K562 (cell line): Measurements from ENCODE around the gene ZNF407.

ENCODE experiments used
- ATF7 ChIP-seq: fragments of 450-650 bp; IDR thresholded peaks from 2 replicates; pipeline ENCODE4 v1.7.1; 2014; ENCODE audit warnings: mild to moderate bottlenecking, moderate library complexity
- CTCF ChIP-seq, 3 experiments: IDR thresholded peaks in 2 of 3; conservative IDR thresholded peaks in 1 of 3; 2 replicates each; pipeline ENCODE4 v1.5.1; 2011 to 2012; ENCODE audit warnings: low read length in 3 of 3, mild to moderate bottlenecking in 3 of 3, control low read depth in 2 of 3, improper control_type of control experiment in 1 of 3, inconsistent platforms in 1 of 3, low read depth in 1 of 3, mixed read lengths in 1 of 3, moderate library complexity in 1 of 3; ENCODE audit not compliant: insufficient read depth in 2 of 3
- EHMT2 ChIP-seq: fragments of 450-650 bp; IDR thresholded peaks from 2 replicates; pipeline ENCODE4 v1.6.1; 2018; ENCODE audit warnings: antibody characterized with exemption
- EZH2 ChIP-seq: IDR thresholded peaks from 2 replicates; pipeline ENCODE4 v1.6.1; 2012; ENCODE audit warnings: low read depth, mild to moderate bottlenecking, inconsistent platforms, low read length, borderline replicate concordance
- FOXP1 ChIP-seq: sonication (generic); formaldehyde crosslinking; IDR thresholded peaks from 2 replicates; pipeline ENCODE4 v1.8.0; 2022; ENCODE audit warnings: mild to moderate bottlenecking, missing genetic modification reagents
- JUN ChIP-seq, 2 experiments: sonication (generic) in 1 of 2; formaldehyde crosslinking in 1 of 2; IDR thresholded peaks; 2 replicates each; pipeline versions ENCODE4 v1.6.1 to v1.8.0; 2012 to 2022; ENCODE audit warnings: borderline replicate concordance in 2 of 2, mild to moderate bottlenecking in 2 of 2, improper control_type of control experiment in 1 of 2, low read depth in 1 of 2, low read length in 1 of 2, missing genetic modification reagents in 1 of 2
- MTA3 ChIP-seq: fragments of 450-650 bp; formaldehyde crosslinking; IDR thresholded peaks from 2 replicates; pipeline ENCODE4 v1.6.1; 2017; ENCODE audit warnings: mild to moderate bottlenecking, borderline replicate concordance
- MXI1 ChIP-seq: IDR thresholded peaks from 2 replicates; pipeline ENCODE4 v1.6.1; 2011; ENCODE audit warnings: low read depth, mild to moderate bottlenecking, improper control_type of control experiment, low read length
- POLR2A ChIP-seq: fragments of 450-650 bp; conservative IDR thresholded peaks from 2 replicates; pipeline ENCODE4 v1.6.1; 2016
- TAF1 ChIP-seq: IDR thresholded peaks from 2 replicates; pipeline ENCODE4 v1.6.1; 2011; ENCODE audit warnings: mild to moderate bottlenecking, low read length, moderate library complexity; ENCODE audit not compliant: insufficient read depth, control insufficient read depth, severe bottlenecking; ENCODE audit errors: extremely low read depth

GRCh38 chr18:74635224-74635975, 37.7 kb downstream of the ZNF407 start:
- TF ChIP-seq TAF1 (no peak), CTCF (IDR thresholded peaks at IDR 0.05 in 2 of 3, conservative IDR thresholded peaks at IDR 0.05 in 1 of 3; ENCODE audit: insufficient read depth in 2 of 3, low read depth in 1 of 3, low read length in 3 of 3) (no peak), POLR2A (no peak), EHMT2 (no peak), ATF7 (no peak), MXI1 (no peak), FOXP1 (CRISPR knock-in tag) (no peak), MTA3 (no peak), JUN (IDR thresholded peaks at IDR 0.05; ENCODE audit: borderline replicate concordance, low read depth, low read length) (no peak), JUN (CRISPR knock-in tag; IDR thresholded peaks at IDR 0.05; ENCODE audit: borderline replicate concordance) (no peak), EZH2 (no peak)
